Measurements from ENCODE around the gene SGTA.

- TF ChIP-seq CTCF (conservative IDR thresholded peaks at IDR 0.05; ENCODE audit: low read depth in 2 of 2) (no peak), POLR2AphosphoS5 (IDR thresholded peaks at IDR 0.05; ENCODE audit: low read depth) (no peak), REST (IDR thresholded peaks at IDR 0.05; ENCODE audit: unreplicated experiment) (no peak), EZH2phosphoT487 (IDR thresholded peaks at IDR 0.05; ENCODE audit: unreplicated experiment) (no peak), ZNF331 (CRISPR knock-in tag; IDR thresholded peaks at IDR 0.05; ENCODE audit: low read depth) (no peak), EZH2 (IDR thresholded peaks at IDR 0.05; ENCODE audit: low read depth, unreplicated experiment) (no peak)
Measured at GRCh38 chr19:2751438-2751830, 31.6 kb downstream of the SGTA start.
